NT2/D1 (cell line): Measurements from ENCODE around the gene SPSB3.
A peak's percentile ranks its signal among the peaks of the same experiment; 100 is the strongest.

Experiments used
- DNase-seq: peaks from one replicate; pipeline ENCODE4 v3.0.0-alpha.2; 2011; ENCODE audit warnings: low read depth, low spot score
- H3K27me3 ChIP-seq: 2 replicates; pipeline ENCODE4 v1.6.0; 2011; ENCODE audit warnings: mild to moderate bottlenecking; ENCODE audit not compliant: insufficient read length, insufficient read depth
- H3K36me3 ChIP-seq: 2 replicates; pipeline ENCODE4 v1.6.1; 2011; ENCODE audit warnings: mild to moderate bottlenecking, low read length, mixed read lengths; ENCODE audit not compliant: insufficient read depth, insufficient read length
- H3K4me1 ChIP-seq: 2 replicates; pipeline ENCODE4 v1.5.1; 2011; ENCODE audit not compliant: insufficient read depth, insufficient read length
- H3K4me3 ChIP-seq: 2 replicates; pipeline ENCODE4 v1.5.1; 2011; ENCODE audit warnings: low read depth; ENCODE audit not compliant: insufficient read length
- H3K9ac ChIP-seq: 2 replicates; pipeline ENCODE4 v1.6.0; 2011; ENCODE audit warnings: low read depth; ENCODE audit not compliant: insufficient read length
- H3K9me3 ChIP-seq: 2 replicates; pipeline ENCODE4 v1.5.1; 2011; ENCODE audit warnings: mild to moderate bottlenecking, low read length; ENCODE audit not compliant: insufficient read depth
- SUZ12 ChIP-seq: IDR thresholded peaks from 2 replicates; pipeline ENCODE4 v1.6.1; 2011; ENCODE audit not compliant: insufficient read length, insufficient read depth; ENCODE audit errors: extremely low read depth
- YY1 ChIP-seq: IDR thresholded peaks from 2 replicates; pipeline ENCODE4 v1.6.1; 2011; ENCODE audit not compliant: insufficient read length, insufficient read depth
- ZNF274 ChIP-seq: IDR thresholded peaks from 2 replicates; pipeline ENCODE4 v1.6.1; 2011; ENCODE audit warnings: mild to moderate bottlenecking, low read depth, low read length

SPSB3 gene

GRCh38 chr16:1745181-1745899 lies 37.0 kb downstream of the SPSB3 start:
- DNase-seq, result no peak
- Histone ChIP-seq H3K4me1 (peaks cover 29% of the 10 kb centered on the region), H3K9ac (peak overlapping the region; percentile 74), H3K4me3 (no peak overlapping the region), H3K27me3 (no peaks in the 10 kb centered on the region), H3K9me3 (no peaks in the 10 kb centered on the region), H3K36me3 (peaks cover 64% of the 10 kb centered on the region)
- TF ChIP-seq SUZ12, result no peak
- TF ChIP-seq YY1, result no peak
- TF ChIP-seq ZNF274, result no peak

- Histone ChIP-seq H3K4me1 (peaks cover 29% of the 10 kb centered on the region), H3K4me3 (no peak overlapping the region), H3K36me3 (peaks cover 62% of the 10 kb centered on the region), H3K9ac (peak overlapping the region; percentile 36), H3K27me3 (no peaks in the 10 kb centered on the region), H3K9me3 (peaks cover 4% of the 10 kb centered on the region; the same call in 1 of the 2 replicates)
- no peak for DNase-seq
- TF ChIP-seq YY1 (no peak), ZNF274 (no peak), SUZ12 (no peak)
These were observed 38.0 kb downstream of the SPSB3 start for GRCh38 chr16:1744338-1744840.

- H3K4me1 ChIP-seq, result peaks cover 29% of the 10 kb centered on the region
- no peak for TF ChIP-seq SUZ12
- no peak for TF ChIP-seq YY1
- TF ChIP-seq ZNF274, result no peak
- H3K9ac ChIP-seq, result peak overlapping the region; percentile 36
- H3K4me3 ChIP-seq, result no peak overlapping the region
- H3K27me3 ChIP-seq, result no peaks in the 10 kb centered on the region
- H3K36me3 ChIP-seq, result peaks cover 58% of the 10 kb centered on the region
- H3K9me3 ChIP-seq, result peaks cover 11% of the 10 kb centered on the region
- DNase-seq, result no peak
These were observed 38.7 kb downstream of the SPSB3 start for GRCh38 chr16:1743376-1744337.

GRCh38 chr16:1741553-1742165 lies 40.7 kb downstream of the SPSB3 start:
- no peaks in the 10 kb centered on the region for H3K27me3 ChIP-seq
- H3K4me3 ChIP-seq, result no peak overlapping the region
- no peak overlapping the region for H3K9ac ChIP-seq
- peaks cover 19% of the 10 kb centered on the region for H3K4me1 ChIP-seq
- TF ChIP-seq SUZ12 (no peak), ZNF274 (no peak), YY1 (no peak)
- peaks cover 42% of the 10 kb centered on the region for H3K36me3 ChIP-seq
- DNase-seq, result no peak
- peaks cover 31% of the 10 kb centered on the region for H3K9me3 ChIP-seq

GRCh38 chr16:1740781-1741490 lies 41.4 kb downstream of the SPSB3 start:
- H3K36me3 ChIP-seq, result peaks cover 43% of the 10 kb centered on the region
- peaks cover 14% of the 10 kb centered on the region for H3K4me1 ChIP-seq

GRCh38 chr16:1740234-1740633 lies 42.1 kb downstream of the SPSB3 start:
- H3K4me1 ChIP-seq, result peaks cover 7% of the 10 kb centered on the region
- peaks cover 45% of the 10 kb centered on the region for H3K36me3 ChIP-seq
- H3K4me3 ChIP-seq, result no peak overlapping the region
- peaks cover 46% of the 10 kb centered on the region for H3K9me3 ChIP-seq
- no peak for TF ChIP-seq ZNF274
- no peak for TF ChIP-seq YY1
- no peak for TF ChIP-seq SUZ12
- H3K9ac ChIP-seq, result no peak overlapping the region
- DNase-seq, result no peak
- no peaks in the 10 kb centered on the region for H3K27me3 ChIP-seq

More at GRCh38 chr16:1740781-1741490, 41.4 kb downstream of the SPSB3 start:
- peaks cover 39% of the 10 kb centered on the region for H3K9me3 ChIP-seq
- no peak for DNase-seq
- no peaks in the 10 kb centered on the region for H3K27me3 ChIP-seq
- TF ChIP-seq SUZ12, result no peak
- TF ChIP-seq ZNF274, result no peak
- TF ChIP-seq YY1, result no peak
- H3K9ac ChIP-seq, result no peak overlapping the region
- no peak overlapping the region for H3K4me3 ChIP-seq
